GM18505 (cell line): ENCODE data around the gene KLF3.
"Not testable (repeated sequence)": the region's sequence is repeated elsewhere in the genome, so short reads cannot be mapped to it uniquely, and the experiment has no call there.

Source experiments
- ATAC-seq: cut with Tn5 transposase; IDR thresholded peaks from one replicate; pipeline ENCODE4 v1.9.1; 2021; ENCODE audit not compliant: unreplicated experiment
- POLR2A ChIP-seq: IDR thresholded peaks from 4 replicates; pipeline ENCODE4 v1.6.1; 2011; ENCODE audit warnings: borderline replicate concordance; ENCODE audit not compliant: insufficient read depth, insufficient read length; ENCODE audit errors: extremely low read depth

Gene KLF3

GRCh38 chr4:38663801-38664705 is at the start of gene KLF3:
Gene KLF3, plus strand, starts transcription at chr4:38664199. Its CDS starts 16,427 bp downstream, at chr4:38680626.
- ATAC-seq, result peak; percentile 71
- TF ChIP-seq POLR2A, result no peak

GRCh38 chr4:38614231-38614630 is 49.8 kb upstream of the KLF3 start:
- no peak for ATAC-seq

GRCh38 chr4:38615847-38616246 is 48.2 kb upstream of the KLF3 start:
- ATAC-seq, result no peak
- TF ChIP-seq POLR2A, result no peak

More at GRCh38 chr4:38614231-38614630, 49.8 kb upstream of the KLF3 start:
- no peak for TF ChIP-seq POLR2A

- ATAC-seq, result no peak
- TF ChIP-seq POLR2A, result no peak
These were observed 45.5 kb upstream of the KLF3 start for GRCh38 chr4:38618505-38618904.

- no peak for TF ChIP-seq POLR2A
- ATAC-seq, result no peak
These were observed 44.7 kb upstream of the KLF3 start for GRCh38 chr4:38619316-38619715.

GRCh38 chr4:38620065-38620464 is 43.9 kb upstream of the KLF3 start:
- no peak for ATAC-seq
- TF ChIP-seq POLR2A, result no peak

- no peak for TF ChIP-seq POLR2A
- no peak for ATAC-seq
These were observed 43.4 kb upstream of the KLF3 start for GRCh38 chr4:38620527-38621027.

- TF ChIP-seq POLR2A, result no peak
- ATAC-seq, result no peak
These were observed 42.8 kb upstream of the KLF3 start for GRCh38 chr4:38621028-38621684.

GRCh38 chr4:38621831-38622230 is 42.2 kb upstream of the KLF3 start:
- no peak for ATAC-seq
- TF ChIP-seq POLR2A, result no peak

GRCh38 chr4:38622340-38622739 is 41.7 kb upstream of the KLF3 start:
- ATAC-seq, result not testable (repeated sequence)

GRCh38 chr4:38623260-38623659 is 40.7 kb upstream of the KLF3 start:
- ATAC-seq, result no peak
- TF ChIP-seq POLR2A, result no peak

GRCh38 chr4:38624311-38624710 is 39.7 kb upstream of the KLF3 start:
- TF ChIP-seq POLR2A, result no peak

GRCh38 chr4:38625508-38625907 is 38.5 kb upstream of the KLF3 start:
- TF ChIP-seq POLR2A, result no peak
- ATAC-seq, result no peak

More at GRCh38 chr4:38624311-38624710, 39.7 kb upstream of the KLF3 start:
- no peak for ATAC-seq

- not testable (repeated sequence) for ATAC-seq
These were observed 37.0 kb upstream of the KLF3 start for GRCh38 chr4:38626901-38627444.
